Astrocyte (in vitro differentiated cells and primary cell): ENCODE results near the gene KLHDC10.

Experiments
- CTCF ChIP-seq: IDR thresholded peaks from 2 replicates; pipeline ENCODE4 v1.5.1; 2011; ENCODE audit warnings: low read depth, mild to moderate bottlenecking, inconsistent platforms, low read length, moderate library complexity; ENCODE audit not compliant: insufficient read depth
- EZH2 ChIP-seq: IDR thresholded peaks from 2 replicates; pipeline ENCODE4 v1.6.1; 2012; ENCODE audit warnings: mild to moderate bottlenecking, low read length, inconsistent platforms; ENCODE audit not compliant: insufficient read depth

- no peak for TF ChIP-seq CTCF
- TF ChIP-seq EZH2: no peak
These were observed 61.9 kb downstream of the KLHDC10 start for GRCh38 chr7:130131964-130132875.
